ENCODE measurements around the gene DDX1.

Gene DDX1

DNA sequence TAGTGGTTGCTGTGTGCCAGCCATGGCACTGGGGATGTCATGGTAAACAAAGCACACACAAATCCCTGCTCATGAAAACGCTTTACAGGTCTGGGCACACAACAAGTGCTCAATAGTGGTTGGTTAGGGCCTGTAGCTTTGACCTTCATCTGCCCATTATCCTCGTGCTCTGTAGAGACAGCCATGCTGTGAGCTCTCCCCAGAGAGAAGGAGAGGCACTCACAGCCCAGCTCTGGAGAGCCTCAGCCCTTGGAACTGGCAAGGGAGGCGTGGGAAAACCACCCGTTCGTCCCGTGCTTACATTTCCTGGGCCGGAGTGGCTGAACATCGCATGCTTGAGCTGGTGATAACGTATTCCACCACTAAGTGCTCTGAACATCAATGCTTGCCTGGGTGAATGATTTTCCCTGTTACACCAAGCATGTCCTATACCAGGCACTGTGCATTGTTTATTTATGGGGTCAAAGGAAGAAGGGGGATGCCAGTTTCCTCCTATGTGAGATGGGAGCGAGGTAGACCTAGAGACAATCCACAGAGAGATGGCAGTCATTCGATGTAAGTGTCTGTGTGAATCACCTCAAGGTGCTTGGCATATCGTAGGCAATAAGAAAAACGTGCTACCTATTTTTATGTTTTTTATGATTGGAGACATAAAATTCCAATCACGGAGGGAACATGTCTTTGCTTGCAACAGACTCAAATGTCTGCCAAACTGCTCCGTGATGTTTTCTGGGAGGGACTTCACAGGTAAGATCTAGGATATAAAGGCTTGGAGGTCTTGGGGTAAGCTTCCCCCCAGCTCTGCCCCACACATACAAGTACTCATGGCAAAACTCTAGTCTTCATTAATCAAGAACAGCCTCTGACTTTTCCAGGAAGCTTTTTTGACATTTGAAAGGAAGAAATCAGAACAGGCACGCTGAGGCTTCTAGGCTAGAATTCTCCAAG lies 75.5 kb downstream of the DDX1 start:
- no peak overlapping the region for H3K4me3 ChIP-seq (ENCODE audit: low read depth, low read length)
- TF ChIP-seq, protein P1, sequence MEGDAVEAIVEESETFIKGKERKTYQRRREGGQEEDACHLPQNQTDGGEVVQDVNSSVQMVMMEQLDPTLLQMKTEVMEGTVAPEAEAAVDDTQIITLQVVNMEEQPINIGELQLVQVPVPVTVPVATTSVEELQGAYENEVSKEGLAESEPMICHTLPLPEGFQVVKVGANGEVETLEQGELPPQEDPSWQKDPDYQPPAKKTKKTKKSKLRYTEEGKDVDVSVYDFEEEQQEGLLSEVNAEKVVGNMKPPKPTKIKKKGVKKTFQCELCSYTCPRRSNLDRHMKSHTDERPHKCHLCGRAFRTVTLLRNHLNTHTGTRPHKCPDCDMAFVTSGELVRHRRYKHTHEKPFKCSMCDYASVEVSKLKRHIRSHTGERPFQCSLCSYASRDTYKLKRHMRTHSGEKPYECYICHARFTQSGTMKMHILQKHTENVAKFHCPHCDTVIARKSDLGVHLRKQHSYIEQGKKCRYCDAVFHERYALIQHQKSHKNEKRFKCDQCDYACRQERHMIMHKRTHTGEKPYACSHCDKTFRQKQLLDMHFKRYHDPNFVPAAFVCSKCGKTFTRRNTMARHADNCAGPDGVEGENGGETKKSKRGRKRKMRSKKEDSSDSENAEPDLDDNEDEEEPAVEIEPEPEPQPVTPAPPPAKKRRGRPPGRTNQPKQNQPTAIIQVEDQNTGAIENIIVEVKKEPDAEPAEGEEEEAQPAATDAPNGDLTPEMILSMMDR (IDR thresholded peaks at IDR 0.05; ENCODE audit: borderline replicate concordance, insufficient read depth, low read depth, low read length) = no peak

DNA sequence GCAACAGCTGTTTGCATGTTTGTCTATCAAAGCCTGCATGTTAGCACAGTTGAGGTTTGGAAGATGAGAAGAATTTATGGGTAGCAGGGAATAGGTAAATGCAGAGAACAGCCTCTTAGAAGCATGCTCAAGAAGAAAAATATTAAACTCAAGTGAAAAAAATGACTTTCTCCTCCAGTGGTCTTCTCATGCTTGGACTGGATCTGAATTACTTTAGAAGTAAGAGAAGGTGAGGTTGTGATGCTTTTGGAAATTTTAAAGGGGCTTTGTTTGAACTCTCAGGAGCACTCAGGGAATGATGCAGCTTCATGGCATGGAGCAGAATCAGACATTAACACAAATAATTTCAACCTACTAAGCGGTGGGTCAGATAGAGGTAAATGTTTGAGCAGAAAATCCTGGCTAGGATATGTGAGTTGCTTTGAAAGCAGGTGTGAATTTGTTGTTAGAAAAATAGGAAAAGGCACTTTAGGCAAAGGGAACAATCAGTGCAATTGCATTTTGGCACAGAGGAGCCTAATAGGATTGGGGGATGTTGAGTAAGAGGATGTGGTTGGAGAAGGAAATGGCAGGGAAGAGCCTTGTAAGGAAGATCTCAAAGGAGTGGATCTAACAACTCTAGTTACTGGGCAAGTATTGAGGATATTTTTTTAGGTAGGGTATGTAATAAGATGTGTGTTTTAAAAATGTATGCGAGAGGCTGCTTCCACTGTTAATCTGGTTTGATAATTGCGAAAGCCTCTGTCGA lies 76.3 kb downstream of the DDX1 start:
- no peak overlapping the region for H3K4me3 ChIP-seq (ENCODE audit: low read depth, low read length)
- TF ChIP-seq, protein P1 (IDR thresholded peaks at IDR 0.05; ENCODE audit: borderline replicate concordance, insufficient read depth, low read depth, low read length) = no peak

DNA sequence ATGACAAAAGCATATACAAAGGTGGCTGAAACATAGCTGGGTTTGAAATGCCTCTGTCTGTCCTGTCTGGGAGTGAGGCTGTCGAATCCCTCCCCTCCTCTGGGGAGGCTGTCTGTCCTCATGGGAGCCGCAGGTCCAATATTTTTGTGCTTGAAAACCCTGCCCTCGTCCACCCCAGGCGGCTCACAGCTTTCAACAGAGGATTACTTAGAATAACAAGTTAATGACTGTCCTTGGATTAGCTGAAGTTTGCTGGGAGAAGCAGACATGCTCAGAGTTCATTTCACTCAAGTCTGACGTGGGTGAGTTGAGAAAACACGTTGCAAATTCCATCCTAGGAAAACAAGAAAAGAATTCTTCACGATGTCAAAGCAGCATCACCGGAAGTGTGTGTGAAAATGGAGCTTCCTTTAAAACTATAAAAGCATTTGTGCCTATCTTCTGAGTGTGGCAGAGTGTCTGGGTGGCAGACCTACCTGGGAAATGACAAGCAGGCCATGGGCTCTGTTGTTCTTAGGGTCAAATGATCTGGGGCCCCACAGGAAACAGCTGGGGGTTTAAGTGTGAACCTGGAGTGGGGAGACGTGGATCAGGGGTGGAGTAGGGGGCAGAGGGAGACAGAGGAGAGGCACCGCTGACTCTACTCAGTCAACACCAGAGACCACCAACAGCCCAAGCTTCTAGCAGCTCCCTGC lies 77.1 kb downstream of the DDX1 start:
- H3K4me3 ChIP-seq (ENCODE audit: low read depth, low read length) = no peak overlapping the region
- TF ChIP-seq, protein P1 (IDR thresholded peaks at IDR 0.05; ENCODE audit: borderline replicate concordance, insufficient read depth, low read depth, low read length) = no peak

GRCh38 chr2:15669375-15669910 lies 77.8 kb downstream of the DDX1 start:
- no peak overlapping the region for H3K4me3 ChIP-seq (ENCODE audit: low read depth, low read length)
- TF ChIP-seq, protein P1 (IDR thresholded peaks at IDR 0.05; ENCODE audit: borderline replicate concordance, insufficient read depth, low read depth, low read length) = no peak

DNA sequence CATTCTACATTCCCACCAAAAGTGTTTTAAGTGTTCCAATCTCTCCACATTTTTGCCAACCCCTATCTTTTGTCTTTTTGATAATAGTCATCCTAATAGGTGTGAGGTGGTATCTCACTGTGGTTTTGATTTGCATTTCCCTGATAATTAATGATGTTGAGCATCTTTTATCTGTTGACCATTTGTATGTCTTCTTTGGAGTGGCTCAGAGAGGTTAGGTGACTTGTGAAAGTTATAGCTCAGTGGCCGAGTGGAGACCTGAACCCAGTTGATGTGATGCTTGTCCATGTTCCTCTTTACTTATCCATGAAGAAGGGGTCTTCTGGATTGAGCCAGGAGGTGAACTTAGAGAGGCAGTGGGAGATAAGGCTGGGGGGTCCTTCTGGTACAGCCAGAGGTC lies 78.8 kb downstream of the DDX1 start:
- no peak overlapping the region for H3K4me3 ChIP-seq (ENCODE audit: low read depth, low read length)
- TF ChIP-seq, protein P1 (IDR thresholded peaks at IDR 0.05; ENCODE audit: borderline replicate concordance, insufficient read depth, low read depth, low read length) = no peak

DNA sequence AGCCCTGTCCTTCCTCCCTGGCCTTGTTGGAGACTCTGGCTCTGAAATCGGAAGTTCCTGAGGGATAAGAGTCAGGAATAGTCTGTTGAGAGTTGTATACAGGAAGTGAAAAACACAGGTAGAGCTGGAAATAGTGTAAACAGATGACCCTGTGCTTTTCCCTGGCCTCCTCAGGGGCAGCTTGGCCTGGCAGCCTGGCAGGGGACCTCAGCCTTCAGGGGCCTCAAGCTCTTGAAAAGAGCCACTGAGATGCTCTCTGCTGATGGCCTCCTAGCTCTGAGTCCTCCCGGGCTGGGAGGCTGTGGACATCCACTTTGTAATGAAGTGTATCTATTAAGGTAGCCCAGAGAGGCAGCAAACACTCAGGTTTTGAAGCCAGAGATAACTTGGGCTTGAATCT lies 79.3 kb downstream of the DDX1 start:
- TF ChIP-seq, protein P1 (IDR thresholded peaks at IDR 0.05; ENCODE audit: borderline replicate concordance, insufficient read depth, low read depth, low read length) = no peak
- H3K4me3 ChIP-seq (ENCODE audit: low read depth, low read length) = no peak overlapping the region
